ENCODE data around the gene PCDHA4.
"Not testable (repeated sequence)": the region's sequence is repeated elsewhere in the genome, so short reads cannot be mapped to it uniquely, and the experiment has no call there.

PCDHA4 gene

GRCh38 chr5:140794595-140795258, 12.1 kb upstream of the PCDHA4 start, which contains the start of gene PCDHA2:
Gene PCDHA2, plus strand, starts transcription at chr5:140794852.
- Histone ChIP-seq H3K14ac (ENCODE audit: low read length) (no peak within 1 kb of the TSS), H3K23ac (ENCODE audit: low read depth, low read length, poor library complexity) (no peak within 1 kb of the TSS), H3K27me3 (ENCODE audit: control insufficient read depth in 3 of 3, insufficient read depth in 3 of 3, low read depth in 1 of 3, low read length in 3 of 3) (no peaks in the 10 kb centered on the region), H3K4me2 (ENCODE audit: insufficient read depth, low read length, poor library complexity, severe bottlenecking) (no peak within 1 kb of the TSS), H3K79me1 (ENCODE audit: low read depth, low read length) (peaks cover 3% of the 10 kb centered on the region), H3K36me3 (replicated peaks in 1 of 2; ENCODE audit: control insufficient read depth in 2 of 2, insufficient read depth in 2 of 2, low read length in 2 of 2) (peaks cover 0 to 8% of the 10 kb centered on the region in 2 donors), H3K27ac (replicated peaks; ENCODE audit: low read length) (no peak within 1 kb of the TSS), H4K8ac (ENCODE audit: low read depth, low read length) (no peak within 1 kb of the TSS), H4K91ac (ENCODE audit: low read depth, low read length, poor library complexity) (no peak within 1 kb of the TSS), H3K4ac (ENCODE audit: low read length) (no peak within 1 kb of the TSS), H2AK5ac (ENCODE audit: low read depth, low read length) (no peak within 1 kb of the TSS), H3K9ac (ENCODE audit: low read depth, low read length, poor library complexity) (no peak within 1 kb of the TSS), H3K4me1 (ENCODE audit: control insufficient read depth in 2 of 2, insufficient read depth in 1 of 2, low read depth in 1 of 2, low read length in 2 of 2) (no peaks in the 10 kb centered on the region), H2BK120ac (ENCODE audit: low read depth, low read length) (no peak within 1 kb of the TSS), H3K4me3 (ENCODE audit: low read length in 2 of 2) (peak within 1 kb of the TSS in 1 of 2 donors; percentile 73), H3K9me3 (replicated peaks in 1 of 2; ENCODE audit: control insufficient read depth in 2 of 2, insufficient read depth in 1 of 2, low read depth in 1 of 2, low read length in 2 of 2) (peaks cover 24 to 41% of the 10 kb centered on the region in 2 donors), H2BK5ac (ENCODE audit: low read length) (no peak within 1 kb of the TSS), H2AFZ (ENCODE audit: low read length) (no peak within 1 kb of the TSS), H2BK12ac (ENCODE audit: low read length) (no peak within 1 kb of the TSS), H3K18ac (ENCODE audit: low read length) (no peak within 1 kb of the TSS), H2BK15ac (ENCODE audit: low read length) (no peak within 1 kb of the TSS)
- no CpG with 5 or more reads among the region's 27 CpGs for WGBS, 2 donors (ENCODE audit: extremely low coverage in 2 of 2, insufficient read length in 2 of 2, insufficient replicate concordance in 1 of 2)
- no peak for DNase-seq (ENCODE audit: low spot score)

- Histone ChIP-seq H2BK12ac (ENCODE audit: low read length) (no peak overlapping the region), H3K4me3 (ENCODE audit: low read length in 2 of 2) (peak overlapping the region in 1 of 2 donors; percentile 73), H2BK15ac (ENCODE audit: low read length) (no peak overlapping the region), H2AFZ (ENCODE audit: low read length) (no peak overlapping the region), H3K27ac (replicated peaks; ENCODE audit: low read length) (no peak overlapping the region), H3K4me1 (ENCODE audit: control insufficient read depth in 2 of 2, insufficient read depth in 1 of 2, low read depth in 1 of 2, low read length in 2 of 2) (no peaks in the 10 kb centered on the region), H4K91ac (ENCODE audit: low read depth, low read length, poor library complexity) (no peak overlapping the region), H3K9me3 (replicated peaks in 1 of 2; ENCODE audit: control insufficient read depth in 2 of 2, insufficient read depth in 1 of 2, low read depth in 1 of 2, low read length in 2 of 2) (peaks cover 24 to 44% of the 10 kb centered on the region in 2 donors), H3K36me3 (replicated peaks in 1 of 2; ENCODE audit: control insufficient read depth in 2 of 2, insufficient read depth in 2 of 2, low read length in 2 of 2) (peaks cover 0 to 8% of the 10 kb centered on the region in 2 donors), H2BK5ac (ENCODE audit: low read length) (no peak overlapping the region), H3K9ac (ENCODE audit: low read depth, low read length, poor library complexity) (no peak overlapping the region), H2AK5ac (ENCODE audit: low read depth, low read length) (no peak overlapping the region), H3K79me1 (ENCODE audit: low read depth, low read length) (peaks cover 3% of the 10 kb centered on the region), H3K18ac (ENCODE audit: low read length) (no peak overlapping the region), H2BK120ac (ENCODE audit: low read depth, low read length) (no peak overlapping the region), H4K8ac (ENCODE audit: low read depth, low read length) (no peak overlapping the region), H3K23ac (ENCODE audit: low read depth, low read length, poor library complexity) (no peak overlapping the region), H3K14ac (ENCODE audit: low read length) (no peak overlapping the region), H3K4ac (ENCODE audit: low read length) (no peak overlapping the region), H3K4me2 (ENCODE audit: insufficient read depth, low read length, poor library complexity, severe bottlenecking) (no peak overlapping the region), H3K27me3 (ENCODE audit: control insufficient read depth in 3 of 3, insufficient read depth in 3 of 3, low read depth in 1 of 3, low read length in 3 of 3) (no peaks in the 10 kb centered on the region)
- DNase-seq (ENCODE audit: low spot score) = no peak
- WGBS, 2 donors (ENCODE audit: extremely low coverage in 2 of 2, insufficient read length in 2 of 2, insufficient replicate concordance in 1 of 2) = no CpG with 5 or more reads among the region's 15 CpGs
Measured at GRCh38 chr5:140795259-140795641, 11.6 kb upstream of the PCDHA4 start.

GRCh38 chr5:140796072-140796717, 10.7 kb upstream of the PCDHA4 start:
- Histone ChIP-seq H3K4me3 (ENCODE audit: low read length in 2 of 2) (peak overlapping the region in 1 of 2 donors; percentile 69), H3K9me3 (replicated peaks in 1 of 2; ENCODE audit: control insufficient read depth in 2 of 2, insufficient read depth in 1 of 2, low read depth in 1 of 2, low read length in 2 of 2) (peaks cover 24 to 53% of the 10 kb centered on the region in 2 donors), H4K8ac (ENCODE audit: low read depth, low read length) (peak overlapping the region; percentile 52), H3K4me2 (ENCODE audit: insufficient read depth, low read length, poor library complexity, severe bottlenecking) (peak overlapping the region; percentile 11)
- H2BK12ac ChIP-seq (ENCODE audit: low read length); H3K4me1 ChIP-seq (ENCODE audit: control insufficient read depth in 2 of 2, insufficient read depth in 1 of 2, low read depth in 1 of 2, low read length in 2 of 2); H2AFZ ChIP-seq (ENCODE audit: low read length); DNase-seq (ENCODE audit: low spot score); H2BK15ac ChIP-seq (ENCODE audit: low read length); H3K79me1 ChIP-seq (ENCODE audit: low read depth, low read length); H3K9ac ChIP-seq (ENCODE audit: low read depth, low read length, poor library complexity); H2BK120ac ChIP-seq (ENCODE audit: low read depth, low read length); H3K14ac ChIP-seq (ENCODE audit: low read length); H4K91ac ChIP-seq (ENCODE audit: low read depth, low read length, poor library complexity); H3K23ac ChIP-seq (ENCODE audit: low read depth, low read length, poor library complexity); H3K27ac ChIP-seq (replicated peaks; ENCODE audit: low read length); H3K4ac ChIP-seq (ENCODE audit: low read length); H2AK5ac ChIP-seq (ENCODE audit: low read depth, low read length); H3K18ac ChIP-seq (ENCODE audit: low read length); H3K36me3 ChIP-seq (replicated peaks in 1 of 2; ENCODE audit: control insufficient read depth in 2 of 2, insufficient read depth in 2 of 2, low read length in 2 of 2); H2BK5ac ChIP-seq (ENCODE audit: low read length); H3K27me3 ChIP-seq (ENCODE audit: control insufficient read depth in 3 of 3, insufficient read depth in 3 of 3, low read depth in 1 of 3, low read length in 3 of 3): not testable (repeated sequence)
- WGBS, 2 donors (ENCODE audit: extremely low coverage in 2 of 2, insufficient read length in 2 of 2, insufficient replicate concordance in 1 of 2) = no CpG with 5 or more reads among the region's 72 CpGs

- peak overlapping the region; percentile 31 for H3K14ac ChIP-seq (ENCODE audit: low read length)
- H3K79me1 ChIP-seq (ENCODE audit: low read depth, low read length) = peaks cover 3% of the 10 kb centered on the region
Measured at GRCh38 chr5:140796718-140797095, 10.2 kb upstream of the PCDHA4 start.

More at GRCh38 chr5:140796718-140797095, 10.2 kb upstream of the PCDHA4 start:
- Histone ChIP-seq H2AFZ (ENCODE audit: low read length) (no peak overlapping the region), H2AK5ac (ENCODE audit: low read depth, low read length) (no peak overlapping the region), H3K4me2 (ENCODE audit: insufficient read depth, low read length, poor library complexity, severe bottlenecking) (no peak overlapping the region), H3K27me3 (ENCODE audit: control insufficient read depth in 3 of 3, insufficient read depth in 3 of 3, low read depth in 1 of 3, low read length in 3 of 3) (no peaks in the 10 kb centered on the region), H2BK12ac (ENCODE audit: low read length) (peak overlapping the region; percentile 41), H3K36me3 (replicated peaks in 1 of 2; ENCODE audit: control insufficient read depth in 2 of 2, insufficient read depth in 2 of 2, low read length in 2 of 2) (peaks cover 2 to 8% of the 10 kb centered on the region in 2 donors), H3K27ac (replicated peaks; ENCODE audit: low read length) (no peak overlapping the region), H3K9me3 (replicated peaks in 1 of 2; ENCODE audit: control insufficient read depth in 2 of 2, insufficient read depth in 1 of 2, low read depth in 1 of 2, low read length in 2 of 2) (peaks cover 24 to 58% of the 10 kb centered on the region in 2 donors), H3K23ac (ENCODE audit: low read depth, low read length, poor library complexity) (peak overlapping the region; percentile 89), H2BK5ac (ENCODE audit: low read length) (no peak overlapping the region), H2BK15ac (ENCODE audit: low read length) (no peak overlapping the region), H4K91ac (ENCODE audit: low read depth, low read length, poor library complexity) (no peak overlapping the region), H3K4ac (ENCODE audit: low read length) (no peak overlapping the region), H3K4me3 (ENCODE audit: low read length in 2 of 2) (peak overlapping the region in 1 of 2 donors; percentile 69), H3K4me1 (ENCODE audit: control insufficient read depth in 2 of 2, insufficient read depth in 1 of 2, low read depth in 1 of 2, low read length in 2 of 2) (no peaks in the 10 kb centered on the region), H3K18ac (ENCODE audit: low read length) (no peak overlapping the region), H3K9ac (ENCODE audit: low read depth, low read length, poor library complexity) (peak overlapping the region; percentile 63), H4K8ac (ENCODE audit: low read depth, low read length) (peak overlapping the region; percentile 52), H2BK120ac (ENCODE audit: low read depth, low read length) (no peak overlapping the region)
- DNase-seq (ENCODE audit: low spot score) = no peak
- WGBS, 2 donors (ENCODE audit: extremely low coverage in 2 of 2, insufficient read length in 2 of 2, insufficient replicate concordance in 1 of 2) = no CpG with 5 or more reads among the region's 39 CpGs

Measured in neuronal stem cell (in vitro differentiated cells).